HCT116 (cell line): ENCODE measurements around the gene COBLL1. TPM values are rescaled to one million over a fixed set of nuclear protein-coding genes. Genes with fewer than 3 reads are reported as not detected.

Experiments used
- ATAC-seq: fragments of 200-7000 bp; cut with Tn5 transposase; 2 replicates; pipeline ENCODE4 v1.9.1; 2020; ENCODE audit warnings: mild to moderate bottlenecking, moderate library complexity
- BruUV-seq: library from RNA; stranded (reverse); fragments of 400-500 nt; replicated peaks from 2 replicates; lab custom pipeline; 2021; lab: Mats Ljungman, UMichigan
- CTCF ChIA-PET: fragments of 300-600 bp; sonication (Branson Sonifier 250); formaldehyde crosslinking; loops from one replicate; lab custom pipeline; 2021; ENCODE audit warnings: antibody characterized with exemption; lab: Charles Lee
- POLR2A ChIA-PET: fragments of 300-600, 350-600 bp; sonication (Branson Sonifier 250); formaldehyde crosslinking; loops from one replicate; lab custom pipeline; 2021; ENCODE audit warnings: antibody characterized with exemption; lab: Charles Lee
- RAD21 ChIA-PET, 2 experiments: fragments of 300-600 bp; sonication (Branson Sonifier 250); formaldehyde crosslinking; loops; one replicate each; lab custom pipeline; 2023; ENCODE audit warnings: low total read pairs in 2 of 2; ENCODE audit not compliant: uncharacterized antibody in 2 of 2, unreplicated experiment in 2 of 2, low non-redundant PET in 1 of 2; lab: Charles Lee
- DNase-seq: peaks from one replicate; pipeline ENCODE4 v3.0.0-alpha.2; 2010; ENCODE audit warnings: low read depth, low spot score
- H2AFZ ChIP-seq: fragments of 200-600 bp; shearing (Covaris generic), sonication (generic); 2 replicates; pipeline ENCODE4 v1.6.1; 2017; ENCODE audit warnings: low read depth, mixed run types, mixed read lengths, antibody characterized with exemption, low read length; ENCODE audit not compliant: poor library complexity, severe bottlenecking
- H3K27ac ChIP-seq: 2 replicates; pipeline ENCODE4 v1.5.1; 2012; ENCODE audit warnings: low read depth, low read length
- H3K27me3 ChIP-seq: fragments of 200-600 bp; sonication (generic); 2 replicates; pipeline ENCODE4 v1.6.1; 2016; ENCODE audit warnings: mixed run types, low read length, mixed read lengths; ENCODE audit not compliant: insufficient read depth
- H3K36me3 ChIP-seq, 2 experiments: fragments of 200-500 bp in 1 of 2; fragments of 200-600 bp in 1 of 2; sonication (Bioruptor generic) in 1 of 2; sonication (generic) in 1 of 2; 2 replicates each; pipeline versions ENCODE4 v1.5.1 to v1.6.1; 2014 to 2016; ENCODE audit warnings: low read length in 2 of 2, inconsistent platforms in 1 of 2, mixed read lengths in 1 of 2, mixed run types in 1 of 2; ENCODE audit not compliant: insufficient read depth in 2 of 2, control insufficient read depth in 1 of 2
- H3K4me1 ChIP-seq, 2 experiments: fragments of 200-600 bp in 1 of 2; sonication (generic) in 1 of 2; 2 replicates each; pipeline versions ENCODE4 v1.5.1 to v1.6.1; 2012 to 2017; ENCODE audit warnings: low read length in 2 of 2, inconsistent platforms in 1 of 2, mild to moderate bottlenecking in 1 of 2, mixed read lengths in 1 of 2, mixed run types in 1 of 2, moderate library complexity in 1 of 2; ENCODE audit not compliant: insufficient read depth in 2 of 2, control insufficient read depth in 1 of 2
- H3K4me2 ChIP-seq: fragments of 200-600 bp; sonication (generic); 2 replicates; pipeline ENCODE4 v1.6.1; 2017; ENCODE audit warnings: mixed run types, low read length, mixed read lengths
- H3K4me3 ChIP-seq, 2 experiments: fragments of 200-600 bp in 1 of 2; sonication (generic) in 1 of 2; replicated peaks in 1 of 2; 2 replicates each; pipeline ENCODE4 v1.5.1; 2011 to 2016; ENCODE audit warnings: low read length in 2 of 2, control low read depth in 1 of 2, low read depth in 1 of 2, mild to moderate bottlenecking in 1 of 2, mixed read lengths in 1 of 2, mixed run types in 1 of 2
- H3K79me2 ChIP-seq: fragments of 200-600 bp; sonication (generic); 2 replicates; pipeline ENCODE4 v1.6.1; 2017; ENCODE audit warnings: mild to moderate bottlenecking, mixed run types, low read length, moderate library complexity, mixed read lengths; ENCODE audit not compliant: insufficient read depth
- H3K9ac ChIP-seq: fragments of 200-600 bp; sonication (generic); 2 replicates; pipeline ENCODE4 v1.6.1; 2016; ENCODE audit warnings: low read length, mixed read lengths
- H3K9me2 ChIP-seq: fragments of 200-600 bp; sonication (generic), shearing (Covaris generic); 2 replicates; pipeline ENCODE4 v1.6.1; 2017; ENCODE audit warnings: mixed run types, mild to moderate bottlenecking, moderate library complexity; ENCODE audit not compliant: insufficient read depth
- H3K9me3 ChIP-seq, 2 experiments: fragments of 200-500 bp in 1 of 2; fragments of 200-600 bp in 1 of 2; sonication (Bioruptor generic) in 1 of 2; sonication (generic) in 1 of 2; 2 replicates each; pipeline ENCODE4 v1.6.1; 2014 to 2017; ENCODE audit warnings: low read length in 2 of 2, mixed read lengths in 2 of 2, inconsistent platforms in 1 of 2, low read depth in 1 of 2, mild to moderate bottlenecking in 1 of 2, mixed run types in 1 of 2, moderate library complexity in 1 of 2; ENCODE audit not compliant: control insufficient read depth in 1 of 2, insufficient read depth in 1 of 2
- H4K20me1 ChIP-seq: fragments of 200-600 bp; sonication (generic), shearing (Covaris generic); 2 replicates; pipeline ENCODE4 v1.6.1; 2017; ENCODE audit warnings: mixed run types, mild to moderate bottlenecking, moderate library complexity; ENCODE audit not compliant: insufficient read depth
- CBX3 ChIP-seq: IDR thresholded peaks from 2 replicates; pipeline ENCODE4 v1.6.1; 2012; ENCODE audit warnings: low read depth
- CEBPB ChIP-seq: IDR thresholded peaks from 2 replicates; pipeline ENCODE4 v1.6.1; 2012; ENCODE audit warnings: low read depth
- CTCF ChIP-seq, 3 experiments: fragments of 200-600 bp in 1 of 3; sonication (generic) in 1 of 3; IDR thresholded peaks in 2 of 3; conservative IDR thresholded peaks in 1 of 3; 2 replicates each; pipeline ENCODE4 v1.5.1; 2012 to 2017; ENCODE audit warnings: low read depth in 2 of 3, low read length in 2 of 3, antibody characterized with exemption in 1 of 3, borderline replicate concordance in 1 of 3, control low read depth in 1 of 3, mild to moderate bottlenecking in 1 of 3, mixed read lengths in 1 of 3, mixed run types in 1 of 3, moderate library complexity in 1 of 3; ENCODE audit not compliant: insufficient read depth in 1 of 3
- EGR1 ChIP-seq: IDR thresholded peaks from 2 replicates; pipeline ENCODE4 v1.6.1; 2012; ENCODE audit warnings: low read depth
- EZH2 ChIP-seq: fragments of 200-600 bp; sonication (generic); IDR thresholded peaks from 2 replicates; pipeline ENCODE4 v1.6.1; 2017; ENCODE audit warnings: antibody characterized with exemption, mixed run types
- EZH2phosphoT487 ChIP-seq: fragments of 200-600 bp; IDR thresholded peaks from 2 replicates; pipeline ENCODE4 v1.6.1; 2018; ENCODE audit warnings: antibody characterized with exemption, borderline replicate concordance
- FOSL1 ChIP-seq: IDR thresholded peaks from 2 replicates; pipeline ENCODE4 v1.6.1; 2012; ENCODE audit warnings: low read depth
- JUND ChIP-seq: IDR thresholded peaks from 2 replicates; pipeline ENCODE4 v1.6.1; 2012
- POLR2AphosphoS5 ChIP-seq: IDR thresholded peaks from 2 replicates; pipeline ENCODE4 v1.6.1; 2011; ENCODE audit warnings: mild to moderate bottlenecking, low read depth, low read length, moderate library complexity
- REST ChIP-seq: IDR thresholded peaks from 2 replicates; pipeline ENCODE4 v1.6.1; 2012; ENCODE audit warnings: low read depth
- SIN3A ChIP-seq: IDR thresholded peaks from 2 replicates; pipeline ENCODE4 v1.6.1; 2012; ENCODE audit warnings: low read depth
- SRF ChIP-seq: IDR thresholded peaks from 2 replicates; pipeline ENCODE4 v1.6.1; 2012; ENCODE audit warnings: low read depth
- TCF7L2 ChIP-seq: IDR thresholded peaks from 2 replicates; pipeline ENCODE4 v1.7.0; 2011; ENCODE audit warnings: borderline replicate concordance, inconsistent platforms; ENCODE audit not compliant: insufficient read depth, insufficient read length; ENCODE audit errors: extremely low read depth
- YY1 ChIP-seq: IDR thresholded peaks from 2 replicates; pipeline ENCODE4 v1.6.1; 2011; ENCODE audit warnings: low read length, low read depth, moderate library complexity, mild to moderate bottlenecking; ENCODE audit not compliant: insufficient replicate concordance; ENCODE audit errors: extremely low read depth
- ZBTB33 ChIP-seq: IDR thresholded peaks from 2 replicates; pipeline ENCODE4 v1.6.1; 2011; ENCODE audit warnings: mild to moderate bottlenecking, low read length, moderate library complexity; ENCODE audit not compliant: insufficient replicate concordance; ENCODE audit errors: extremely low read depth
- ZFX ChIP-seq: fragments of 450-650 bp; IDR thresholded peaks from 2 replicates; pipeline ENCODE4 v1.6.1; 2017
- ZNF274 ChIP-seq: fragments of 200-500 bp; sonication (Bioruptor generic); IDR thresholded peaks from 2 replicates; pipeline ENCODE4 v1.6.1; 2014; ENCODE audit warnings: mild to moderate bottlenecking, low read depth, low read length, inconsistent platforms
- intact Hi-C: fragments of 100-400 bp; cut with micrococcal nuclease; formaldehyde crosslinking; loops from 2 replicates; pipeline ENCODE4 v1.10.0; 2022
- total RNA-seq: library from RNA; stranded (reverse); gene quantifications from one replicate; pipeline ENCODE4 v1.2.1, GENCODE V29; 2021; ENCODE audit not compliant: unreplicated experiment

COBLL1 gene
- total RNA-seq, 1 experiment from 2014 or later: 3.6 TPM

- Histone ChIP-seq H3K4me3 (no peak overlapping the region), H3K9me2 (no peaks in the 10 kb centered on the region), H4K20me1 (no peaks in the 10 kb centered on the region), H3K27me3 (no peaks in the 10 kb centered on the region), H3K9ac (no peak overlapping the region), H3K27ac (no peak overlapping the region), H3K36me3 (no peaks in the 10 kb centered on the region), H3K4me1 (no peaks in the 10 kb centered on the region), H3K4me2 (no peak overlapping the region), H3K79me2 (no peaks in the 10 kb centered on the region), H3K9me3 (no peaks in the 10 kb centered on the region), H2AFZ (no peak overlapping the region)
- DNase-seq: no peak
- TF ChIP-seq EGR1: no peak
- no peak for TF ChIP-seq CTCF (IDR thresholded peaks at IDR 0.05 in 2 of 3, conservative IDR thresholded peaks at IDR 0.05 in 1 of 3; ENCODE audit: borderline replicate concordance in 1 of 3, insufficient read depth in 1 of 3, low read depth in 2 of 3, low read length in 2 of 3)
- TF ChIP-seq SRF: no peak
- TF ChIP-seq EZH2: no peak
- TF ChIP-seq ZNF274: no peak
- no peak for TF ChIP-seq EZH2phosphoT487
- TF ChIP-seq POLR2AphosphoS5: no peak
- TF ChIP-seq YY1: no peak
- no peak for TF ChIP-seq CBX3
- no peak for TF ChIP-seq FOSL1
- TF ChIP-seq ZFX: no peak
- TF ChIP-seq SIN3A: no peak
- TF ChIP-seq JUND: no peak
- TF ChIP-seq ZBTB33: no peak
- no peak for TF ChIP-seq TCF7L2
- no peak for TF ChIP-seq REST
- TF ChIP-seq CEBPB: no peak
- intact Hi-C loops: no loop called here
- ChIA-PET CTCF (no interaction called here), POLR2A (no interaction called here), RAD21 (no interaction called here)
- ATAC-seq: no peak
- no TSS peak for BruUV-seq
These were observed 163.9 kb downstream of the COBLL1 start for GRCh38 chr2:164677733-164678132.
